ENCODE results near the gene UNC13C.

UNC13C gene

DNA sequence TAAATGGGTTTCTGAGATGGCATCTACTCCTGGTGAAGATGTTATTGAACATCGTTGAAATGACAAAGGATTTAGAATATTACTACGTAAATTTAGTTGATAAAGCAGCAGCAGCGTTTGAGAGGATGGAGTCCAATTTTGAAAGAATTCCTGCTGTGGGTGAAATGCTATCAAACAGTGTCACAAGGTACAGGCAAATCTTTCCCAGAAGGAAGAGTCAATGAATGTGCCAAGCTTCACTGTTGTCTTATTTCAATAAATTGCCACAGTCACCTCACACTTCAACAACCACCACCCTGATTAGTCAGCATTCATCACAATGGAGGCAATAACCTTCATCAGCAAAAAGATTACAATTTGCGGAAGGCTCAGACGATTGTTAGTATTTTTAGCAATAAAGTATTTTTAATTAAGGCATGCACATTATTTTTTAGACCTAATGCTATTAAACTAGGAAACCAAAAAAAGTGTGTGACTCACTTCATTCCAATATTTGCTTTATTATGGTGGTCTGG is 142.8 kb downstream of the UNC13C start:
- no peak for DNase-seq

- DNase-seq, result no peak
Measured at GRCh38 chr15:54127574-54127973, 149.3 kb downstream of the UNC13C start.

- no peak for DNase-seq
Measured at GRCh38 chr15:54131410-54131809, 153.2 kb downstream of the UNC13C start.

- DNase-seq, result no peak
Measured at GRCh38 chr15:54149115-54149531, 170.9 kb downstream of the UNC13C start.

DNA sequence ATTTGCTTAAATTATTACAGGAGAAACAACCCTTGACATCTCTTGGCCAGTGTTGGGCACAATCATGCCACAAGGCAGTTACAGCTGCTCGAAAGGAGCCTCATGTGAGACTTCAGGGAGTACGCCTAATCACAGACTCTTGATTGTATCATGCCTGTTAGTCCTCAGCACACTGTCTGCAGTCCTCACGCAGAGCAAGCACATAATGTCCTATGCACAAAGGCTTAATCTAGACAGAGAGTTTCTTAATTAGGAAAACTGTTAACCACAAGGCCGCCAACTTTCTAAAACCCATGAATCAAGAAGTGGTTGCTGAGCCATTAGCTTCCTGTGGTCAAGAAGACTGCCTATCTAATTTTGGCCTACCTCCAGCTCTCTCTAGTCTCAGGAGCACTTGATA is 172.0 kb downstream of the UNC13C start:
- no peak for DNase-seq

- no peak for DNase-seq
Measured at GRCh38 chr15:54159012-54159411, 180.8 kb downstream of the UNC13C start.

DNA sequence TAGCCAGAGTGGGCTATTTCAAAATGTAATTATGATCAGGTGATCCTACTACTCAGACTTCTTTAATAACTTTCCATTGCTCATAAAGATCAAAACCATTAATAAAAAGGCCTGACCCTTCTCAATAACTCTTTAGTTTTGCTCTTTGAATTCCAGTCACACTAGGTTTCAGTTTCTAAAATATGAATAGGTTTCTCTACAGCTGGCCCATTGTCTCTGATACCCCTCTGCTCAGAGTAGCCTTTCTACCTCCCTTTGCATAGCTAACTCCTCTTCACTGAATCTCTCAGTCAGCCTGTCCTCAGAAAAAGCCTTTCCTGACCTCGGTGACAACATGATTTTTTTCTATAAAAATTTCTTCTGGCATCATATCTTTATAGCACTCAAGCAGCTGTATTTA is 209.1 kb downstream of the UNC13C start:
- DNase-seq, result no peak

- no peak for DNase-seq
Measured at GRCh38 chr15:54197995-54198394, 219.8 kb downstream of the UNC13C start.

- DNase-seq, result no peak
Measured at GRCh38 chr15:54206586-54207321, 228.5 kb downstream of the UNC13C start.

DNA sequence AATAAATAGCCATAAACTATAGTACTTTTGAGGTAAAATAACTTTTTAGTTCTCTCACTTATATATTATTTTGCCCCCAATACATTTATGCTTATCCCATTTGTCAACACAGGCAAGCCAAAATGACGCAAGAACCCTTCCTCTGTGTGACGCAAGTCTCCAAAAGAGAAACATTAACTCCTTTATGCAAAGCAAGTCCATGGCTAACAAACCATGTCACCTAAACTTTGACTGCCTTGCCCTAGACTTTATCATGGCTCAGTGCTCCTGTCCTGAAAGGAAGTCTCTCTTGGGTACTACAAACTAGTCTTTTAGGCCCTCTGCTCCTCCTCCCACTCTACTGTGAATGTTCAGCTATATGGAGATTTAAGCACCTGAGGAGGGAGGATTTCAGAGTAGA is 230.5 kb downstream of the UNC13C start:
- peak; percentile 6 for DNase-seq

- DNase-seq, result no peak
Measured at GRCh38 chr15:54212635-54213034, 234.4 kb downstream of the UNC13C start.

- DNase-seq, result no peak
Measured at GRCh38 chr15:54226455-54226854, 248.2 kb downstream of the UNC13C start.

DNA sequence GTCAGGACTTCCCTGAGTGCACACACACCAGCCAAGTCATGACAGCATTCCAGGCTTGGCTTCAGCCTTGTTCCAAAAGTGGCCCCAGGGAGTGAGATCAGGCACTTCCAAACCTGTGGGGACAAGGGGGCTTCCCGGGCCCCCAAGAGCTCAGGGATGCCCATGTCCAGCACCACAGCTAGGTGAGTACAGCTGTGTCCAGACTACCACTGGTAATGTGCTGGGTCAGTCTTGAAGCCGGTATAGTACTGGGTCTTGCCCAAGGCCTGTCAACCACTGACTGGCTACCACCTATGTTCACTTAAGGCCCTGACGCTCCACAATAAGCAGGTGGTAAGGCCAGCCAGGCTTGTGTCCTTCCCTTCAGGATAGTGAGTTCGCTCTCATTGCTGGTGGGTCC is 249.3 kb downstream of the UNC13C start:
- DNase-seq, result no peak

GRCh38 chr15:54250326-54250725 is 272.1 kb downstream of the UNC13C start:
- DNase-seq, result no peak

DNA sequence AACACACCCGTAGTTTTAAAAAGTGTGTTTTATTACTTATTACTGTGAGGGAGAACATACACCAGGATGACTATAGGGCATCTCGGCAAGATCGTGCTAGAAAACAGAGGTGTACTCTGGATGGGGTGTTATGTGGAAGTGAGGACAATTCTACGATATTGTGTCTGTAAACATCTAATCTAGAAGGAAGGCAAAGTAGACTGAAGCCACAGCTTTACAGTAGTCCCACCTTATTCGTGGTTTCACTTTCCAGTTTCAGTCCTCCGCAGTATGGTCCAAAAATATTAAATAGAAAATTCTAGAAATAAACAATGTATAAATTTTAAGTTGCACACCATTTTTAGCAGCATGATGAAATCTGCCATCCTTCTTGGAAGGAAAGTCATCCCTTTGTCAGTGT is 277.9 kb downstream of the UNC13C start:
- DNase-seq, result no peak

DNA sequence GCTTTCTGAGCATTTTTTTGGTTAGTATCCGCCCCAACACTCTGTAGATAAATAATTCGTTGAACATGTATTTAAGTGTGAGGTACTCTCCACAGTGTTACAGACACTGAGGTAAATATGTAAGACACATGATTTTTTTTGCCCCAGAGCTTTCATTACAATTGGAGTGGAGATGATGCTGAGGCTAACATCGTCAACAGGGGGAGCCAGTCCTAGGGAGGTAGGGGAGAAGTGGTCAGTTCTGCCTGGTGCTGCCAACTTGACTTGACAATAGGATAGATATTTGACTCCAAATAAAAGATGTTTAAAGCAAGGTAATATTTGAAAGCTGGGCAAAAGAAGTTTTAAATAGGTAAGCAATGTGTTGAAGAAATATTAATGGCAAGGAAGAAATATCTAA is 295.7 kb downstream of the UNC13C start:
- DNase-seq, result peak; percentile 12

DNA sequence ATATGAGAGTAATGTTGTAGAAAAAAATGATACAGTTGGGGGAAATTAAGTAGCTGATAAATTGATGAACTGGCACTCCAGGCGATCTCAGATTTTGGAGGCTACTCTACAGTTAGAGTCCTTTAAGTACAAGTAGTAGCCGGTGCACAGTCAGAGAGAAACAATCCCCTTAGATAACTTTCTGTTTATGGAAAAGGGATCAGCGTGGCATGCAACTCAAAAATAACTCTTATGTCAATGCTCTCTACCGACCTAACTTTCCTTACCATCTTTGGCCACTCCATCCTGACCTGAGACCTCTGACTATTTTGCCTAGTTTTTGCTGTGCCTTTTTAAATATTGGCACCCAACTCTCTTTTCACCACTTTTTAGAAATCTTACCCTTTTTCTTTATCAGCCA is 299.6 kb downstream of the UNC13C start:
- DNase-seq, result no peak

DNA sequence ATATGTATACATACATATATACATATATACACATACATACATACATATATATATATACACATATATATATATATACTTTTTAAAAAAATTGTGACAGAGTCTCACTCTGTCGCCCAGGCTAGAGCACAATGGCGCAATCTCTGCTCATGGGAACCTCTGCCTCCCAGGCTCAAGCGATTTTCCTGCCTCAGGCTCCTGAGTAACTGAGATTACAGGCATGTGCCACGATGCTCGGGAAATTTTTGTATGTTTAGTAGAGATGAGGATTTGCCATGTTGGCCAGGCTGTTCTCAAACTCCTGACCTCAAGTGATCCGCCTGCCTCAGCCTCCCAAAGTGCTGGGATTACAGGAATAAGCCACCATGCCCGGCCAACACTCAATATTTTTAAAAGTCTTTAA is 302.5 kb downstream of the UNC13C start:
- no peak for DNase-seq

- no peak for DNase-seq
Measured at GRCh38 chr15:54282228-54282836, 304.1 kb downstream of the UNC13C start.

- no peak for DNase-seq
Measured at GRCh38 chr15:54288049-54288448, 309.8 kb downstream of the UNC13C start.

DNA sequence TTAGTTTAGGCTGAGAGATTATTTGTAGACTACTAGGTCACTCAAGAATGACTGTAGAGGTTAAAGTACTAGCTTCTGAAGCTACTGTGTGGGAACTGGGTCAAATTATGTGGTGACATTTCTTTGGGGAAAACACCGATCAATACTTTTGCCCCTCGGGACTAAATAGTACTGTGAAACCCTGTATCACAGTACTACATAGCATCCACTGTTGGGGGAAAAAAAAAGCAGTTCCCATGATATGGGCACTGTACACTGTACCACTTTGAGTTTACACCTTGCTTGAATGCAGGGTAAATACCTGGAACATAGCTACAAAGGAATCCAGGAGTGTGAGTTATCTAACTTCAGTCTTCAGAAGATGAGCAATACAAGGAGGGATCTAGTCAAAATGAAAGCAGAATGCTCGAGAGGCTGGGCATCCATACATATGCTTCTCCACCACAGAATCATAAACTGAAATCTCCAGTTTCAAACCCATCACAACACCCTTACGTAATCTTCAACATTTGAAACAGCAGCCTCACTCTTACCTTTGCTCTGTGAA is 311.4 kb downstream of the UNC13C start:
- DNase-seq, result no peak

DNA sequence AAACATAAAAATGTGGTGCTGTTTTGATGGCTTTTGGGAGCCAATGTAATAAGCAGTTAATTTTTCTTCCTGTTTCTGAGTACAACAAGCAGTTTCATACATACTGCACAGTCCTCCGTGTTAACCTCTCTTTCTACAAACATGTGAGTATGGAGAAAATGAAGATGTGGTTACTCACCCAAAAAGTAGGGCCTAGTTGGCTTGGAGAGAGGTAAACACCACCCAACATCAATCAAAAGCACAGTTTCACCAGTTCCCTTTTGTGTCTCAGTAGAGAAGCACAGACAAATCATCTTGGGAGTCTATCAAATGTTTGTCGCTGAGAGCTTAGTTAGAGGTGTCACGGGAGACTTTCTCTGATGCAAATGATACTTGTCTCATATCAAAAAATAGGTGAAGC is 320.2 kb downstream of the UNC13C start:
- DNase-seq, result no peak

DNA sequence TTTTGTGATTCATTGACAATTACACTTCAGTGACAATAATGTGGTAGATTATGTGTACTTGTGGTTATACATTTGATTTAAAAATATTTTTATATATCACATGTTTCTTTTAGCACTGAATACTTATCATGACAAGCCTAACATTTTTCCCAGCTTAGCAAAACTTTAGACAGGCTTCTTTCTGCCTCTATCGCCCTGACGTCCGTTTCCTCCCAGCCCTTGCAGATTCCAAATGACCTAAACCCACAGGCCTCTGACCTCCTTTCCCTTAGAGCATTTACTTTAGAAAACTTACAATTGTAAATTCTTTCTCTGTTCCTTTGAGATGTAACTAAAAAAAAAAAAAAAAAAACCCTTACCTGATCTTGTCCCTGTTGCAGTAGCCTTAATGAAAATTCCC is 326.1 kb downstream of the UNC13C start:
- no peak for DNase-seq

GRCh38 chr15:54305138-54305537 is 326.9 kb downstream of the UNC13C start:
- no peak for DNase-seq

All from suppressor macrophage treated with lipopolysaccharide for 4 hours (primary cell).